SK-N-SH (cell line): ENCODE measurements around the gene SLC2A8. TPM values are rescaled to one million over a fixed set of nuclear protein-coding genes. Genes with fewer than 3 reads are reported as not detected.
A peak's percentile ranks its signal among the peaks of the same experiment; 100 is the strongest.

ENCODE experiments used
- CTCF ChIA-PET: fragments of 300-600, 350-600 bp; formaldehyde crosslinking; extraction: SDS; loops from one replicate; lab custom pipeline; 2021; lab: Yijun Ruan, JAX
- POLR2A ChIA-PET: fragments of 350-600 bp; sonication (Branson Sonifier 250); formaldehyde crosslinking; extraction: SDS; loops from one replicate; lab custom pipeline; 2020; ENCODE audit warnings: antibody characterized with exemption, inconsistent platforms; lab: Yijun Ruan, JAX
- DNase-seq: peaks from one replicate; pipeline ENCODE4 v3.0.0; 2012
- H2AFZ ChIP-seq: fragments of 200-600 bp; sonication (generic); 2 replicates; pipeline ENCODE4 v1.8.1; 2016; ENCODE audit warnings: antibody characterized with exemption, mild to moderate bottlenecking, low read depth
- H3F3A ChIP-seq: fragments of 200-600 bp; sonication (generic); replicated peaks from 2 replicates; pipeline ENCODE3; 2016; ENCODE audit warnings: antibody characterized with exemption, mild to moderate bottlenecking; ENCODE audit not compliant: insufficient read depth
- H3K27ac ChIP-seq, 2 experiments: fragments of 200-500 bp in 1 of 2; fragments of 200-600 bp in 1 of 2; sonication (Bioruptor generic) in 1 of 2; sonication (generic), shearing (Covaris generic) in 1 of 2; 2 replicates each; pipeline versions ENCODE4 v1.5.1 to v1.6.1; 2014 to 2016; ENCODE audit warnings: low read depth in 2 of 2, inconsistent platforms in 1 of 2, low read length in 1 of 2, mild to moderate bottlenecking in 1 of 2, mixed read lengths in 1 of 2
- H3K27me3 ChIP-seq: fragments of 200-600 bp; sonication (generic), shearing (Covaris generic); 2 replicates; pipeline ENCODE4 v1.6.1; 2016; ENCODE audit warnings: mixed run types; ENCODE audit not compliant: insufficient read depth
- H3K36me3 ChIP-seq, 2 experiments: fragments of 200-500 bp in 1 of 2; fragments of 200-600 bp in 1 of 2; sonication (Bioruptor generic) in 1 of 2; sonication (generic) in 1 of 2; replicated peaks in 1 of 2; 2 replicates each; pipeline versions ENCODE3 to v1.5.1; 2014 to 2016; ENCODE audit warnings: low read length in 1 of 2, mild to moderate bottlenecking in 1 of 2; ENCODE audit not compliant: insufficient read depth in 2 of 2, control insufficient read depth in 1 of 2
- H3K4me1 ChIP-seq, 2 experiments: fragments of 200-500 bp in 1 of 2; fragments of 200-600 bp in 1 of 2; sonication (Bioruptor generic) in 1 of 2; sonication (generic), shearing (Covaris generic) in 1 of 2; 2 replicates each; pipeline versions ENCODE4 v1.5.1 to v1.6.1; 2014 to 2016; ENCODE audit warnings: low read depth in 1 of 2, low read length in 1 of 2, mixed run types in 1 of 2; ENCODE audit not compliant: insufficient read depth in 2 of 2, control insufficient read depth in 1 of 2
- H3K4me2 ChIP-seq: fragments of 200-600 bp; sonication (generic), shearing (Covaris generic); 2 replicates; pipeline ENCODE4 v1.6.1; 2017; ENCODE audit warnings: mixed run types
- H3K4me3 ChIP-seq, 2 experiments: fragments of 200-500 bp in 1 of 2; fragments of 200-600 bp in 1 of 2; sonication (Bioruptor generic) in 1 of 2; sonication (generic), shearing (Covaris generic) in 1 of 2; 2 replicates each; pipeline versions ENCODE4 v1.5.1 to v1.8.1; 2014 to 2016; ENCODE audit warnings: low read depth in 2 of 2, inconsistent platforms in 1 of 2, low read length in 1 of 2, mild to moderate bottlenecking in 1 of 2, mixed read lengths in 1 of 2, moderate library complexity in 1 of 2
- H3K79me2 ChIP-seq: fragments of 200-600 bp; sonication (generic); 2 replicates; pipeline ENCODE4 v1.8.1; 2017; ENCODE audit warnings: mild to moderate bottlenecking; ENCODE audit not compliant: insufficient read depth
- H3K9ac ChIP-seq: fragments of 200-600 bp; sonication (generic); 2 replicates; pipeline ENCODE4 v1.6.1; 2017; ENCODE audit warnings: mixed run types
- H3K9me2 ChIP-seq: fragments of 200-600 bp; sonication (generic); 2 replicates; pipeline ENCODE4 v1.6.1; 2017; ENCODE audit warnings: mixed run types
- H3K9me3 ChIP-seq: fragments of 200-600 bp; sonication (generic); 2 replicates; pipeline ENCODE4 v1.6.1; 2017; ENCODE audit warnings: mixed run types, mild to moderate bottlenecking, moderate library complexity
- H4K20me1 ChIP-seq: fragments of 200-600 bp; sonication (generic); 2 replicates; pipeline ENCODE4 v1.6.1; 2017; ENCODE audit warnings: mild to moderate bottlenecking, mixed run types; ENCODE audit not compliant: insufficient read depth
- CHD2 ChIP-seq: fragments of 150-350 bp; IDR thresholded peaks from 2 replicates; pipeline ENCODE4 v1.6.1; 2018; ENCODE audit warnings: low read length; ENCODE audit not compliant: partially characterized antibody
- FOXM1 ChIP-seq: IDR thresholded peaks from 2 replicates; pipeline ENCODE4 v1.4.0; 2012; ENCODE audit warnings: low read depth, mild to moderate bottlenecking
- GATA2 ChIP-seq: sonication (generic); formaldehyde crosslinking; IDR thresholded peaks from 2 replicates; pipeline ENCODE4 v1.5.0; 2020; ENCODE audit warnings: mild to moderate bottlenecking, missing genetic modification reagents
- JUND ChIP-seq: IDR thresholded peaks from 2 replicates; pipeline ENCODE4 v1.4.0; 2012
- NRF1 ChIP-seq: IDR thresholded peaks from 2 replicates; pipeline ENCODE4 v1.6.1; 2012; ENCODE audit warnings: low read depth, mild to moderate bottlenecking, low read length
- PBX3 ChIP-seq: IDR thresholded peaks from 2 replicates; pipeline ENCODE4; 2012
- RXRA ChIP-seq: IDR thresholded peaks from 2 replicates; pipeline ENCODE4 v1.4.0; 2012; ENCODE audit warnings: low read depth, mild to moderate bottlenecking, borderline replicate concordance
- TAF1 ChIP-seq: IDR thresholded peaks from 2 replicates; pipeline ENCODE4 v1.6.1; 2012; ENCODE audit warnings: low read depth, mild to moderate bottlenecking, low read length, moderate library complexity, borderline replicate concordance
- TEAD4 ChIP-seq: IDR thresholded peaks from 2 replicates; pipeline ENCODE4 v1.4.0; 2012; ENCODE audit warnings: mild to moderate bottlenecking, borderline replicate concordance; ENCODE audit not compliant: insufficient read depth
- ZBTB33 ChIP-seq: IDR thresholded peaks from 2 replicates; pipeline ENCODE4 v1.4.0; 2012; ENCODE audit warnings: low read depth, borderline replicate concordance
- WGBS: methylation state at CpG from one replicate; pipeline ENCODE4 v1.1.6; 2017; ENCODE audit warnings: low lambda C conversion rate; 5-methylcytosine and 5-hydroxymethylcytosine counted together
- polyA plus RNA-seq, 3 experiments: library from polyadenylated mRNA; depleted of rRNA; stranded (reverse); fragments of >200 nt; gene quantifications; 2 replicates each; pipeline ENCODE4 v1.2.3, GENCODE V29; 2012
- TF ChIP-seq, protein P1 (sequence below): fragments of 150-350 bp; IDR thresholded peaks from 2 replicates; pipeline ENCODE4 v1.6.1; 2016; ENCODE audit warnings: mild to moderate bottlenecking, low read depth, low read length
- TF ChIP-seq, protein P2 (sequence below): IDR thresholded peaks from 2 replicates; pipeline ENCODE4 v1.4.0; 2012; ENCODE audit warnings: low read depth
- TF ChIP-seq, protein P3 (sequence below): IDR thresholded peaks from 2 replicates; pipeline ENCODE4 v1.4.0; 2012; ENCODE audit warnings: low read depth, borderline replicate concordance

SLC2A8 gene
- polyA plus RNA-seq, 1 of the 3 experiments (the other 2 are of a cell fraction): 15.1 TPM

- 98% methylated on average over 10 of the region's 13 CpGs for WGBS
Observed at GRCh38 chr9:127398715-127399400, 1.9 kb downstream of the SLC2A8 start.

More at GRCh38 chr9:127398715-127399400, 1.9 kb downstream of the SLC2A8 start:
- H3K27me3 ChIP-seq: no peaks in the 10 kb centered on the region
- peak overlapping the region; percentile 82; the same call in 1 of the 2 replicates for H3K9ac ChIP-seq
- peaks cover 7 to 18% of the 10 kb centered on the region in 2 experiments; a peak in 1 of 4 replicates for H3K4me1 ChIP-seq
- H3K79me2 ChIP-seq: peaks cover 17% of the 10 kb centered on the region
- H3K36me3 ChIP-seq: peaks cover 0 to 5% of the 10 kb centered on the region in 2 experiments
- peaks cover 4% of the 10 kb centered on the region for H3F3A ChIP-seq
- DNase-seq: no peak
- H3K9me3 ChIP-seq: no peaks in the 10 kb centered on the region
- H4K20me1 ChIP-seq: peaks cover 6% of the 10 kb centered on the region; the same call in 1 of the 2 replicates
- H3K9me2 ChIP-seq: no peaks in the 10 kb centered on the region
- ChIA-PET POLR2A (no interaction called here), CTCF (interaction anchor here (0.6 to 2.2 kb wide), 8 partner anchors 9 to 450 kb away, joined by 3 to 10 read pairs (median 4); no protein-coding TSS in a partner anchor)
- H3K4me3 ChIP-seq: no peak overlapping the region; a peak in 1 of 4 replicates
- TF ChIP-seq, protein P1, sequence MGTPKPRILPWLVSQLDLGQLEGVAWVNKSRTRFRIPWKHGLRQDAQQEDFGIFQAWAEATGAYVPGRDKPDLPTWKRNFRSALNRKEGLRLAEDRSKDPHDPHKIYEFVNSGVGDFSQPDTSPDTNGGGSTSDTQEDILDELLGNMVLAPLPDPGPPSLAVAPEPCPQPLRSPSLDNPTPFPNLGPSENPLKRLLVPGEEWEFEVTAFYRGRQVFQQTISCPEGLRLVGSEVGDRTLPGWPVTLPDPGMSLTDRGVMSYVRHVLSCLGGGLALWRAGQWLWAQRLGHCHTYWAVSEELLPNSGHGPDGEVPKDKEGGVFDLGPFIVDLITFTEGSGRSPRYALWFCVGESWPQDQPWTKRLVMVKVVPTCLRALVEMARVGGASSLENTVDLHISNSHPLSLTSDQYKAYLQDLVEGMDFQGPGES: no peak
- no peak for TF ChIP-seq ZBTB33
- no peak for TF ChIP-seq NRF1
- TF ChIP-seq CHD2: no peak
- TF ChIP-seq GATA2 (CRISPR knock-in tag): no peak
- no peak for TF ChIP-seq JUND
- TF ChIP-seq, protein P2, sequence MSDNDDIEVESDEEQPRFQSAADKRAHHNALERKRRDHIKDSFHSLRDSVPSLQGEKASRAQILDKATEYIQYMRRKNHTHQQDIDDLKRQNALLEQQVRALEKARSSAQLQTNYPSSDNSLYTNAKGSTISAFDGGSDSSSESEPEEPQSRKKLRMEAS: no peak
- no peak for TF ChIP-seq FOXM1
- no peak for TF ChIP-seq RXRA
- TF ChIP-seq, protein P3, sequence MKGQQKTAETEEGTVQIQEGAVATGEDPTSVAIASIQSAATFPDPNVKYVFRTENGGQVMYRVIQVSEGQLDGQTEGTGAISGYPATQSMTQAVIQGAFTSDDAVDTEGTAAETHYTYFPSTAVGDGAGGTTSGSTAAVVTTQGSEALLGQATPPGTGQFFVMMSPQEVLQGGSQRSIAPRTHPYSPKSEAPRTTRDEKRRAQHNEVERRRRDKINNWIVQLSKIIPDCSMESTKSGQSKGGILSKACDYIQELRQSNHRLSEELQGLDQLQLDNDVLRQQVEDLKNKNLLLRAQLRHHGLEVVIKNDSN: no peak
- TF ChIP-seq TEAD4: no peak
- TF ChIP-seq TAF1: no peak
- TF ChIP-seq PBX3: no peak
- no peak overlapping the region for H2AFZ ChIP-seq
- H3K27ac ChIP-seq: no peak overlapping the region
- peak overlapping the region; percentile 94 for H3K4me2 ChIP-seq
